Ishikawa (cell line): ENCODE measurements around the gene RRAS2.
A peak's percentile ranks its signal among the peaks of the same experiment; 100 is the strongest.

Experiments
- CEBPB ChIP-seq: IDR thresholded peaks from 2 replicates; pipeline ENCODE4 v1.6.1; 2012
- CREB1 ChIP-seq: IDR thresholded peaks from 2 replicates; pipeline ENCODE4 v1.6.1; 2012; ENCODE audit warnings: low read depth
- EGR1 ChIP-seq: IDR thresholded peaks from 2 replicates; pipeline ENCODE4 v1.6.1; 2012
- EP300 ChIP-seq: IDR thresholded peaks from 2 replicates; pipeline ENCODE4 v1.6.1; 2012; ENCODE audit warnings: borderline replicate concordance
- FOXM1 ChIP-seq: IDR thresholded peaks from 2 replicates; pipeline ENCODE4 v1.6.1; 2012; ENCODE audit warnings: low read depth, borderline replicate concordance
- NFIC ChIP-seq: IDR thresholded peaks from 2 replicates; pipeline ENCODE4 v1.6.1; 2012
- RAD21 ChIP-seq: IDR thresholded peaks from 2 replicates; pipeline ENCODE4 v1.6.1; 2012; ENCODE audit warnings: low read depth
- TAF1 ChIP-seq: IDR thresholded peaks from 2 replicates; pipeline ENCODE4 v1.6.1; 2012; ENCODE audit warnings: low read depth, mild to moderate bottlenecking
- TCF12 ChIP-seq: IDR thresholded peaks from 2 replicates; pipeline ENCODE4 v1.6.1; 2012; ENCODE audit warnings: low read depth
- TEAD4 ChIP-seq: IDR thresholded peaks from 2 replicates; pipeline ENCODE4 v1.6.1; 2012
- YY1 ChIP-seq: IDR thresholded peaks from 2 replicates; pipeline ENCODE4 v1.6.1; 2012; ENCODE audit warnings: low read depth
- ZBTB7A ChIP-seq: IDR thresholded peaks from 2 replicates; pipeline ENCODE4 v1.6.1; 2012; ENCODE audit warnings: low read depth
- TF ChIP-seq, protein P1 (sequence below): IDR thresholded peaks from 2 replicates; pipeline ENCODE4 v1.6.1; 2012; ENCODE audit warnings: low read depth, mild to moderate bottlenecking
- TF ChIP-seq, protein P2 (sequence below): IDR thresholded peaks from 2 replicates; pipeline ENCODE4 v1.6.1; 2012
- TF ChIP-seq, protein P3 (sequence below): IDR thresholded peaks from 2 replicates; pipeline ENCODE4 v1.6.1; 2012

RRAS2 gene

DNA sequence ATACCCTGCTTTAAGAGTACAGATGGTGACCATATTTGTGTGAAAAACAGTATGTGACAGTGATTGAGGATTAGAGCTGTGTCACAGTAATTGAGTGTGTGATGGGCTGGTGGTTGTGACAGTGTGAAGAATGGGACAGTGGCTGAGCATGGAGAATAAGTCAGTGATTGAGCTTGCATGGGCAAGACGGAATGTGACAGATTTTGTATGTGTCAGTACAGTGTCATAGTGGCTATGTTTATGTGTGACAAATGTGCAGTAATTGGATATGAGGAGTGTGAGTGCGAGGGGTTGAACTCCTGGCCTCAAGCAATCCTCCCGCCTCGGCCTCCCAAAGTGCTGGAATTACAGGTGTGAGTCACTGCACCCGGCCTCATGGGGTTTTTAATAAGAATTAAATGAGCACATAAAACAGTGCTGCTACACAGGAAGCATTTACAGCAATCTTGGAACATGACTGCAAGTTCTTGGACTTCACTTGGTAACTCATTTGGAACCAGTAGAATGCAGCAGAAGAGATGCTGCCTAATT is 583 bp upstream of the RRAS2 start:
- TF ChIP-seq EP300 (no peak), TAF1 (no peak), ZBTB7A (no peak), TEAD4 (no peak), FOXM1 (no peak), TCF12 (no peak), NFIC (no peak)
- TF ChIP-seq, protein P1, sequence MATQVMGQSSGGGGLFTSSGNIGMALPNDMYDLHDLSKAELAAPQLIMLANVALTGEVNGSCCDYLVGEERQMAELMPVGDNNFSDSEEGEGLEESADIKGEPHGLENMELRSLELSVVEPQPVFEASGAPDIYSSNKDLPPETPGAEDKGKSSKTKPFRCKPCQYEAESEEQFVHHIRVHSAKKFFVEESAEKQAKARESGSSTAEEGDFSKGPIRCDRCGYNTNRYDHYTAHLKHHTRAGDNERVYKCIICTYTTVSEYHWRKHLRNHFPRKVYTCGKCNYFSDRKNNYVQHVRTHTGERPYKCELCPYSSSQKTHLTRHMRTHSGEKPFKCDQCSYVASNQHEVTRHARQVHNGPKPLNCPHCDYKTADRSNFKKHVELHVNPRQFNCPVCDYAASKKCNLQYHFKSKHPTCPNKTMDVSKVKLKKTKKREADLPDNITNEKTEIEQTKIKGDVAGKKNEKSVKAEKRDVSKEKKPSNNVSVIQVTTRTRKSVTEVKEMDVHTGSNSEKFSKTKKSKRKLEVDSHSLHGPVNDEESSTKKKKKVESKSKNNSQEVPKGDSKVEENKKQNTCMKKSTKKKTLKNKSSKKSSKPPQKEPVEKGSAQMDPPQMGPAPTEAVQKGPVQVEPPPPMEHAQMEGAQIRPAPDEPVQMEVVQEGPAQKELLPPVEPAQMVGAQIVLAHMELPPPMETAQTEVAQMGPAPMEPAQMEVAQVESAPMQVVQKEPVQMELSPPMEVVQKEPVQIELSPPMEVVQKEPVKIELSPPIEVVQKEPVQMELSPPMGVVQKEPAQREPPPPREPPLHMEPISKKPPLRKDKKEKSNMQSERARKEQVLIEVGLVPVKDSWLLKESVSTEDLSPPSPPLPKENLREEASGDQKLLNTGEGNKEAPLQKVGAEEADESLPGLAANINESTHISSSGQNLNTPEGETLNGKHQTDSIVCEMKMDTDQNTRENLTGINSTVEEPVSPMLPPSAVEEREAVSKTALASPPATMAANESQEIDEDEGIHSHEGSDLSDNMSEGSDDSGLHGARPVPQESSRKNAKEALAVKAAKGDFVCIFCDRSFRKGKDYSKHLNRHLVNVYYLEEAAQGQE = no peak
- TF ChIP-seq, protein P2, sequence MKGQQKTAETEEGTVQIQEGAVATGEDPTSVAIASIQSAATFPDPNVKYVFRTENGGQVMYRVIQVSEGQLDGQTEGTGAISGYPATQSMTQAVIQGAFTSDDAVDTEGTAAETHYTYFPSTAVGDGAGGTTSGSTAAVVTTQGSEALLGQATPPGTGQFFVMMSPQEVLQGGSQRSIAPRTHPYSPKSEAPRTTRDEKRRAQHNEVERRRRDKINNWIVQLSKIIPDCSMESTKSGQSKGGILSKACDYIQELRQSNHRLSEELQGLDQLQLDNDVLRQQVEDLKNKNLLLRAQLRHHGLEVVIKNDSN = no peak

DNA sequence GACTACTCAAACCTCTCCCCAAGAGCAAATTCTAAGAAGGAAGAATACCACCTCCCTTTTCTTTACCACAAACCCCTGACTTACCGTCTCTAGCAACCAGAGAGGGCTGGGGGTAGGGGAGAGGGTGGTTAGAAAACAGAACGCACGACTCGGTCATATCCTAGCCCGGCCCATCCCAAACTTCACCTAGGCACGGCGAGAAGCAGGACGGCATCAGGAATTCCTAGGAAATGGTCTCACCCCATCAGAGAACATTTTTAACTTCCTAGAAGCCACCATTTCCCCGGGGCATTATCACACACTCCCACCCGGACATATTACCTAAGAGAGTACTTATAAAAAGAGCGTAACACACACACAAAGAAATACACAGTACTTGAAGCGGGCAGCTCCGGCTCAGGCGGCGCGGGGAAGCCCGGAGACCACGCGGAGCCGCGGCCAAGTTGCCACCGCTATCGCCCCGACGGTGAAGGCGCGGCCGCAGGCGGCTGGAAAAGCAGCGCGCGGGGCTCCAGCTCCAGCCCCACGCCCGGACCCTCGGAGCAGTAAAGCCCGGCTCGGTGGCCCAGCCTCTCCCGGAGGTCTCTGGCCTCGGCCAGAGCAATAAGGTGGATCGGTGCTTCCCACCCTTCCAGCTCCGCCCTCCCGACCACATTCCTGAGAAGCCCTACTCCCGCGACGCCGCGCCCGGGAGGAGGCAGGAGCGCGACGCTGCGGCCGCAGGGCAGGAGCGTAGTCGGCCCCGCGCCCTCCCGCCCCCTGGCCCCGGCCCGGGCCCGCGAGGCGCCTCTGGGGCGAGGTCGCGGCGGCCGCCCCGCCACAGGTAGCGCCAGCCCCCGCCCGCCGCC is 878 bp downstream of the RRAS2 start:
- TF ChIP-seq ZBTB7A (peak; percentile 8; the same call in 1 of the 2 replicates), EGR1 (no peak), CEBPB (no peak), YY1 (peak; percentile 24; the same call in 1 of the 2 replicates), TEAD4 (peak; percentile 58), TAF1 (peak; percentile 52; the same call in 1 of the 2 replicates)
- TF ChIP-seq, protein P3, sequence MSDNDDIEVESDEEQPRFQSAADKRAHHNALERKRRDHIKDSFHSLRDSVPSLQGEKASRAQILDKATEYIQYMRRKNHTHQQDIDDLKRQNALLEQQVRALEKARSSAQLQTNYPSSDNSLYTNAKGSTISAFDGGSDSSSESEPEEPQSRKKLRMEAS = peak; percentile 60; the same call in 1 of the 2 replicates

DNA sequence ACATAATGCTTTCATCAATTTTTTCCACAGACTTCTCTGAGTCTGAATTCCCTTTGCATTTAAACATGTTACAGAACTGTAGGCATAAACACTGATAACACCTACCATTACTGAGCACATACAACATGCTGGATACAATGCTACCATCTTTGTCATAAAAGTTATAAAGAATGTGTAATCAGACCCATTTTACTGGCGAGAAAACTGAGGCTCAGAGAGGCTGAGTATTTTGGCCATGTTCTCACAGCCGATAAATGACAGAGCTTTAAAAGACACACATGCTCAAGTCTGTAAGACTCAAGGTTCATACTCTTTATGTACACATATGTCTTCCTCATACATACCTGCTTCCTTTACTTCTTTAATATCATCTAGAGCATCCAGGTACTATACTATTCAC is 2.6 kb downstream of the RRAS2 start:
- TF ChIP-seq FOXM1 = no peak

DNA sequence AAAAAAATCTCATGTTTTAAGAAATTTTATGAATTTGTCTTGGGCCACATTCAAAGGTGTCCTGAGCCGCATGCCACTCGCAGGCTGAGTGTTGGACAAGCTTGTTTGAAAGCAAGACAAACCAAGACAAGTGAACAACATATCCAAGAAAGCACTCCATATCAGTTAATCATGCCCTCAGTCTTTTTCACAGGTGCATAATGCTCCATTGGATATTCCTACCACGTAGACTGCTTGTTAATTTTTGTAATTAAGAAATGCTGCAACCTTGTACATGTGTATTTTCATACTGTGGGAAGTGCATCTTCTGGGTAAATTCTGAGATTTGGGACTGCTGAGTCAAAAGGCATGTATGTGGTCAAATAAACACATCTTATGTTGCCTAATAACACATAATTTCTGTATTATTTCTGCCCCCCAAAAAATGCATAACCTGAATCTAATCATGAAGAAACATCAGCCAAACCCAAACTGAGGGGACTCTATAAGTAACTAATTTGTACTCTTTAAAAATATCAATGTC is 8.2 kb downstream of the RRAS2 start:
- TF ChIP-seq YY1 = no peak
- no peak for TF ChIP-seq NFIC
- TF ChIP-seq, protein P2 = no peak
- TF ChIP-seq CEBPB = no peak
- TF ChIP-seq, protein P3 = no peak

DNA sequence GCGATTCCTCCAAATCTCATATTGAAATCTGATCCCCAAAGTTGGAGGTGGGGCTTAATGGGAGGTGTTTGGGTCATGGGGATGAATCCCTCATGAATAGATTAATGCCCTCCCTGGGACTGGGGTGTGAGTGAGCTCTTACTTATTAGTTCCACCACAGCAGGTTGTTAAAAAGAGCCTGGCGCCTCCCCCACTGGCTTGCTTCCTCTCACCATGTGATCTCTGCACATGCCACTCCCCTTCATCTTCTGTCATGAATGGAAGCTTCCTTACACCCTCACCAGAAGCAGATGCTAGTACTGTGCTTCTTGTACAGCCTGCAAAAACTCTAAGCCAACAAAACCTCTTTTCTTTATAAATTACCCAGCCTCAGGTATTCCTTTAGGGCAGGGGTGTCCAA is 8.8 kb downstream of the RRAS2 start:
- no peak for TF ChIP-seq TEAD4
- TF ChIP-seq, protein P2 = 0 out of 2 replicates have a peak, but pooled peaks have one; percentile 11

DNA sequence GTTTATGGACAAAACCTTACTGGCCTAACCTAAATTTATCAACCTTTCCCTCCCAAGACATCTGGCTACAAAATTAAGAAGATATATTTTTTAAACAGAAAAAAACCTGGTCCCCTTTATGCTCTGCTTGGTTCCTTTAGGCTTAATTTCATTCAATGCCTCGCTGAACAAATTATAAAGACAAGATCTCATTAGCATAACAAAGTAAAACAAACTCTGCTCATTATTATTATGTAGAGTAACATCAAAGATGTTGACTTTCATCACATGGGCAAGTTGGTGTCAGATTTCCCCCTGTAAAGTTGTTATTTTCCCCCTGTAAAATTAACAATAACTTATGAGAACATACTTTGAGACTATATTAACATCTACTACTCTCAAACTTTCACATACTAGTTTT is 11.0 kb downstream of the RRAS2 start:
- no peak for TF ChIP-seq ZBTB7A
- no peak for TF ChIP-seq TEAD4
- TF ChIP-seq TCF12 = no peak
- no peak for TF ChIP-seq EGR1
- TF ChIP-seq, protein P2 = no peak
- TF ChIP-seq TAF1 = no peak
- TF ChIP-seq, protein P3 = no peak
- no peak for TF ChIP-seq CREB1
- TF ChIP-seq CEBPB = no peak
- TF ChIP-seq, protein P1 = no peak
- TF ChIP-seq RAD21 = no peak
- TF ChIP-seq NFIC = no peak
- no peak for TF ChIP-seq EP300
